Gastroesophageal sphincter (tissue), 4 donors: ENCODE results near the gene FUNDC2. TPM values are rescaled to one million over a fixed set of nuclear protein-coding genes. Genes with fewer than 3 reads are reported as not detected.

ENCODE experiments used
- ATAC-seq: fragments of 150-250 bp; one replicate; pipeline ENCODE4 v1.9.1; 2016; ENCODE audit warnings: mild to moderate bottlenecking, moderate library complexity
- H3K27ac ChIP-seq, 4 donors: fragments of 200-600 bp; sonication (generic) in 3 of 4; 1 replicate in 3 of 4; 2 replicates in 1 of 4; pipeline ENCODE4 v1.5.1; 2016 to 2019
- H3K27me3 ChIP-seq: fragments of 200-600 bp; sonication (generic); one replicate; pipeline ENCODE4 v1.5.1; 2019
- H3K36me3 ChIP-seq, 2 donors: fragments of 200-600 bp; sonication (generic); one replicate each; pipeline ENCODE4 v1.5.1; 2019; ENCODE audit warnings: control low read depth in 1 of 2
- H3K4me1 ChIP-seq, 3 donors: fragments of 200-600 bp; sonication (generic); 1 replicate in 2 of 3; 2 replicates in 1 of 3; pipeline ENCODE4 v1.5.1; 2016 to 2019; ENCODE audit warnings: control low read depth in 2 of 3
- H3K4me3 ChIP-seq, 2 donors: fragments of 200-600 bp; sonication (generic); one replicate each; pipeline ENCODE4 v1.5.1; 2019; ENCODE audit warnings: mild to moderate bottlenecking in 1 of 2, moderate library complexity in 1 of 2
- H3K9me3 ChIP-seq, 3 donors: fragments of 200-600 bp; sonication (generic); one replicate each; pipeline ENCODE4 v1.5.1; 2017 to 2019; ENCODE audit warnings: control low read depth in 2 of 3
- EP300 ChIP-seq: sonication (generic); formaldehyde crosslinking; IDR thresholded peaks from one replicate; pipeline ENCODE4 v1.6.1; 2017; ENCODE audit warnings: antibody characterized with exemption, mild to moderate bottlenecking
- POLR2A ChIP-seq, 2 donors: fragments of 450-650 bp; IDR thresholded peaks; one replicate each; pipeline ENCODE4 v1.6.1; 2017; ENCODE audit warnings: antibody characterized with exemption in 2 of 2, mild to moderate bottlenecking in 2 of 2, moderate library complexity in 1 of 2
- POLR2AphosphoS5 ChIP-seq: sonication (generic); formaldehyde crosslinking; IDR thresholded peaks from one replicate; pipeline ENCODE4 v1.6.1; 2017; ENCODE audit warnings: antibody characterized with exemption
- WGBS, 2 donors: methylation state at CpG; one replicate each; pipeline ENCODE4 v1.1.5; 2018; ENCODE audit warnings: low coverage in 1 of 2; 5-methylcytosine and 5-hydroxymethylcytosine counted together
- total RNA-seq, 4 donors: library from RNA; depleted of rRNA; stranded (reverse); fragments of >200 nt; gene quantifications; one replicate each; pipeline ENCODE4 v1.1.0, GENCODE V29; 2016
- TF ChIP-seq, protein P1 (sequence below), 4 experiments: fragments of 200-600 bp in 2 of 4; fragments of 450-650 bp in 2 of 4; sonication (generic) in 1 of 4; IDR thresholded peaks; one replicate each; pipeline ENCODE4 v1.5.1; 2017 to 2019; ENCODE audit warnings: antibody characterized with exemption in 4 of 4, mild to moderate bottlenecking in 2 of 4, moderate library complexity in 2 of 4

Gene FUNDC2, protein sequence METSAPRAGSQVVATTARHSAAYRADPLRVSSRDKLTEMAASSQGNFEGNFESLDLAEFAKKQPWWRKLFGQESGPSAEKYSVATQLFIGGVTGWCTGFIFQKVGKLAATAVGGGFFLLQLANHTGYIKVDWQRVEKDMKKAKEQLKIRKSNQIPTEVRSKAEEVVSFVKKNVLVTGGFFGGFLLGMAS
- total RNA-seq = 10 to 100 TPM; 67.8 to 96.3 (median 87.7) TPM

DNA sequence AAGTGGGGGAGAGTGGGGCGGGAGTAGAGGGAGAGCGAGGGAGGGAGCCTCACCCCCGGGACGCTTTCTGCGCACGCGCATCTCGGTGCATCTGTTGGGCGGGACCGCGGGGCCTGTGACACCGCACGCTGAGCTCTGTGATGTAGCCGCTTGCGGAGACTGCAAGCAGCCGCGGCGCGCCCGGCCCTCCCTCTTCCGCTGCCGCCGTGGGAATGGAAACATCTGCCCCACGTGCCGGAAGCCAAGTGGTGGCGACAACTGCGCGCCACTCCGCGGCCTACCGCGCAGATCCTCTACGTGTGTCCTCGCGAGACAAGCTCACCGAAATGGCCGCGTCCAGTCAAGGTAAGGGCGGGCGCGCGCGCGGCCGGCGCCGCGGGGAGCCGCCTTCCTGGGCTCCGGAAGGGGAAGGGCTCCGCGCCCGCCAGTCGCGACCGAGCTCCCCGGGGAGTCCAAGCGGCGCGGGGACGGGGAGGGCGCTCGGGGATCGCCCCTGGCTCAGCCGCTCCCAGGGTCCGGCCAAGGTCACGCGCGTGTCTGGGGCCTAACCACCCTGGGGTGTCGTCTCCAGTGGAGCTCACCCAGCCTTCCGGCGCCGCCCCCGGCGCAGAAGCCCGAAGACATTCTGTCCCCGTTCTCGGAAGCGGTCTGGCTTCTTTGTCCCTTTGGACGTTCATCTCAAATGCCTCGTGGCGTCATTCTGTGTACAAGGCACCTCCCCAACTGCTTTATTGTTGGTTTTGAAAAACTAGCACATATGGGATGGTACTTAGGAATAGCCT is at the start of gene FUNDC2:
Gene FUNDC2 (plus strand): TSS at position 118 of the 782 bp plus-strand sequence. CDS start 95 bp downstream, at position 213.
- H3K27ac ChIP-seq = peak within 1 kb of the TSS; percentile 79 to 98 (median 96)
- H3K27me3 ChIP-seq = no peaks in the 10 kb centered on the region
- TF ChIP-seq POLR2A (IDR thresholded peaks at IDR 0.05) (peak; percentile 74 to 76), POLR2AphosphoS5 (peak; percentile 59), EP300 (peak; percentile 43)
- TF ChIP-seq, protein P1, sequence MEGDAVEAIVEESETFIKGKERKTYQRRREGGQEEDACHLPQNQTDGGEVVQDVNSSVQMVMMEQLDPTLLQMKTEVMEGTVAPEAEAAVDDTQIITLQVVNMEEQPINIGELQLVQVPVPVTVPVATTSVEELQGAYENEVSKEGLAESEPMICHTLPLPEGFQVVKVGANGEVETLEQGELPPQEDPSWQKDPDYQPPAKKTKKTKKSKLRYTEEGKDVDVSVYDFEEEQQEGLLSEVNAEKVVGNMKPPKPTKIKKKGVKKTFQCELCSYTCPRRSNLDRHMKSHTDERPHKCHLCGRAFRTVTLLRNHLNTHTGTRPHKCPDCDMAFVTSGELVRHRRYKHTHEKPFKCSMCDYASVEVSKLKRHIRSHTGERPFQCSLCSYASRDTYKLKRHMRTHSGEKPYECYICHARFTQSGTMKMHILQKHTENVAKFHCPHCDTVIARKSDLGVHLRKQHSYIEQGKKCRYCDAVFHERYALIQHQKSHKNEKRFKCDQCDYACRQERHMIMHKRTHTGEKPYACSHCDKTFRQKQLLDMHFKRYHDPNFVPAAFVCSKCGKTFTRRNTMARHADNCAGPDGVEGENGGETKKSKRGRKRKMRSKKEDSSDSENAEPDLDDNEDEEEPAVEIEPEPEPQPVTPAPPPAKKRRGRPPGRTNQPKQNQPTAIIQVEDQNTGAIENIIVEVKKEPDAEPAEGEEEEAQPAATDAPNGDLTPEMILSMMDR (IDR thresholded peaks at IDR 0.05) = no peak
- WGBS, 2 donors = 1 to 38% methylated on average over 3 to 12 of the region's 82 CpGs
- no peaks in the 10 kb centered on the region for H3K36me3 ChIP-seq
- peak; percentile 92 for ATAC-seq
- H3K9me3 ChIP-seq = no peaks in the 10 kb centered on the region
- peaks cover 0 to 24% (median 0%) of the 10 kb centered on the region in 3 donors for H3K4me1 ChIP-seq
- peak within 1 kb of the TSS; percentile 37 to 69 for H3K4me3 ChIP-seq

DNA sequence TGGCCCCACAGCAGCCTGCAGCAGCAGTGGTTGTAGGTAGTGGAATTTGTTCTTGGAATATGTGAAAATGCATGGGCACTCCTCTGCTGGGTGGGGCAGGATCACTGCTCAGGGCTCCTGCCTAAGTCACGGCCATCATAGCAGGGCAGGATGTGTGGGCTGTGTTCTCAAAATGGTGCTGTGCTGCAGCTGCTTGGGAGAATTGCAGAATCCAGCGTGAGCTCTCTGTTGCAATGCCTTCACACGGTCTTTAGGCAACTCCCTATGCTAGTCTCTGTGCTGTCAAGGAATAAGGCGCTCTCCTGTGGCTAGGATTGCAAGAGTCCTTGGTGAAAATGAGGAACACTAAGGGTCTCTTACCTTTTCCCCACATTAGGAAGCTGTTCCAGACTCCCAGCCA is 47.0 kb upstream of the FUNDC2 start:
- Histone ChIP-seq H3K4me1 (peaks cover 0 to 4% (median 0%) of the 10 kb centered on the region in 3 donors), H3K27me3 (no peaks in the 10 kb centered on the region), H3K9me3 (no peaks in the 10 kb centered on the region), H3K36me3 (no peaks in the 10 kb centered on the region), H3K4me3 (no peak overlapping the region), H3K27ac (no peak overlapping the region)
- no peak for TF ChIP-seq EP300
- TF ChIP-seq, protein P1 (IDR thresholded peaks at IDR 0.05) = no peak
- no peak for TF ChIP-seq POLR2AphosphoS5
- no peak for TF ChIP-seq POLR2A (IDR thresholded peaks at IDR 0.05)
- ATAC-seq = no peak
- 60 to 65% methylated on average over 1 to 2 of the region's 4 CpGs for WGBS, 2 donors

DNA sequence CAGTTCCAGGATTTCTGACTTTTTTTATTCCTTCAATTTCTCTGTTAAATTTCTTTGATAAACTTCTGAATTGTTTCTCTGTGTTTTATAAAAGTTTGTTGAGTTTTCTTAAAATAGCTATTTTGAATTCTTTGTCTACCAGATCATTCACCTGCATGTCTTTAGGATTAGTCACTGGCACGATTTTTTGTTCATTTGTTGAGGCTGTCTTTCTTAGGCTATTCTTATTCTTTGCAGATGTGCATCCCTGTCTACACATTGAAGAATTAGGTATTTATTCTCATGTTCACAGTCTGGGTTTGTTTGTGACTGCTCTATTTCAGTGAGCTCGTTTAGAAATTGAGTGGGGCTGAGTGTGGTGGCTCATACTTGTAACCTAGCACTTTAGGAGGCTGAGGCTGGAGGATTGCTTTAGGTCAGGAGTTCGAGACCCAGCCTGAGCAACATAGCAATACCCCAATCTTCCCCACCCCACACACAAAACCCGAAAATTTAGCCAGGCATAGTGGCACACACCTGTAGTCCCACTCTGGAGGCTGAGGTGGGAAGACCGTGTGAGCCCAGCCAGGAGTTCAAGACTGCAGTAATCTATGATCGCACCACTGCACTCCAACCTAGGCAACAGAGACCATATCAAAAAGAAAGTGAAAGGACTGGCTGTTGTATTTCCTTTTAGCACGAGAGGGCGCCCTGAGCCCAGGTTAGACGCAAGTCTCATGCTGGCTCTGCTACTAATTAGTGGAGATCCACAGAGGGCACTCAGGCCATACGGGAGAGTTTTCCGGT is 46.1 kb upstream of the FUNDC2 start:
- WGBS, 2 donors = 17 to 25% methylated on average over 2 to 10 of the region's 11 CpGs
- Histone ChIP-seq H3K27ac (no peak overlapping the region), H3K27me3 (no peaks in the 10 kb centered on the region), H3K36me3 (no peaks in the 10 kb centered on the region), H3K9me3 (no peaks in the 10 kb centered on the region), H3K4me3 (peak overlapping the region; percentile 43 to 45), H3K4me1 (peaks cover 0 to 4% (median 0%) of the 10 kb centered on the region in 3 donors)
- peak; percentile 80 for ATAC-seq
- TF ChIP-seq EP300 = no peak
- TF ChIP-seq, protein P1 (IDR thresholded peaks at IDR 0.05) = peak; percentile 30 to 72 (median 66)

DNA sequence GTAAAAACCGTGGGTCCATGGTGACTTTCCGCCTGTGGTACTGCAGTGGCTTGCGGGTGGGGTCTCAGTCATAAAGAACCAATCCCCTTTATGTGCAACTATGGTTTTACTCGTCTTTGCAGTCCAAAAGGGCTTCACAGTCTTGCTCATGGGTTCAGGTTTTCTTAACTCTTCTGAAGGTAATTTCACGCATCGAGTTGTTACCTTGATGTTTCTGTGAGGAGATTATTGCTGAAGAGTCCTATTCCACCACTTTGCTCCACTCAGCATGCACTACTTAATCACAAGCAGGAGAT is 45.6 kb upstream of the FUNDC2 start:
- peak overlapping the region in 1 of 2 donors; percentile 45 for H3K4me3 ChIP-seq
- no peaks in the 10 kb centered on the region for H3K27me3 ChIP-seq
- H3K4me1 ChIP-seq = peaks cover 0 to 4% (median 0%) of the 10 kb centered on the region in 3 donors
- H3K36me3 ChIP-seq = no peaks in the 10 kb centered on the region
- no peak for ATAC-seq
- TF ChIP-seq POLR2A (IDR thresholded peaks at IDR 0.05) (no peak), POLR2AphosphoS5 (no peak), EP300 (no peak)
- TF ChIP-seq, protein P1 (IDR thresholded peaks at IDR 0.05) = no peak
- no peaks in the 10 kb centered on the region for H3K9me3 ChIP-seq
- H3K27ac ChIP-seq = no peak overlapping the region
- WGBS, 2 donors = 27 to 40% methylated on average over 4 to 5 of the region's 6 CpGs
